HCT116 (cell line): Measurements from ENCODE around the gene TEX13A. TPM values are rescaled to one million over a fixed set of nuclear protein-coding genes. Genes with fewer than 3 reads are reported as not detected.

Experiments used
- ATAC-seq: fragments of 200-7000 bp; cut with Tn5 transposase; 2 replicates; pipeline ENCODE4 v1.9.1; 2020; ENCODE audit warnings: mild to moderate bottlenecking, moderate library complexity
- BruUV-seq: library from RNA; stranded (reverse); fragments of 400-500 nt; replicated peaks from 2 replicates; lab custom pipeline; 2021; lab: Mats Ljungman, UMichigan
- CTCF ChIA-PET: fragments of 300-600 bp; sonication (Branson Sonifier 250); formaldehyde crosslinking; loops from one replicate; lab custom pipeline; 2021; ENCODE audit warnings: antibody characterized with exemption; lab: Charles Lee
- POLR2A ChIA-PET: fragments of 300-600, 350-600 bp; sonication (Branson Sonifier 250); formaldehyde crosslinking; loops from one replicate; lab custom pipeline; 2021; ENCODE audit warnings: antibody characterized with exemption; lab: Charles Lee
- RAD21 ChIA-PET, 2 experiments: fragments of 300-600 bp; sonication (Branson Sonifier 250); formaldehyde crosslinking; loops; one replicate each; lab custom pipeline; 2023; ENCODE audit warnings: low total read pairs in 2 of 2; ENCODE audit not compliant: uncharacterized antibody in 2 of 2, unreplicated experiment in 2 of 2, low non-redundant PET in 1 of 2; lab: Charles Lee
- DNase-seq: peaks from one replicate; pipeline ENCODE4 v3.0.0-alpha.2; 2010; ENCODE audit warnings: low read depth, low spot score
- H2AFZ ChIP-seq: fragments of 200-600 bp; shearing (Covaris generic), sonication (generic); 2 replicates; pipeline ENCODE4 v1.6.1; 2017; ENCODE audit warnings: low read depth, mixed run types, mixed read lengths, antibody characterized with exemption, low read length; ENCODE audit not compliant: poor library complexity, severe bottlenecking
- H3K27ac ChIP-seq: 2 replicates; pipeline ENCODE4 v1.5.1; 2012; ENCODE audit warnings: low read depth, low read length
- H3K27me3 ChIP-seq: fragments of 200-600 bp; sonication (generic); 2 replicates; pipeline ENCODE4 v1.6.1; 2016; ENCODE audit warnings: mixed run types, low read length, mixed read lengths; ENCODE audit not compliant: insufficient read depth
- H3K36me3 ChIP-seq, 2 experiments: fragments of 200-500 bp in 1 of 2; fragments of 200-600 bp in 1 of 2; sonication (Bioruptor generic) in 1 of 2; sonication (generic) in 1 of 2; 2 replicates each; pipeline versions ENCODE4 v1.5.1 to v1.6.1; 2014 to 2016; ENCODE audit warnings: low read length in 2 of 2, inconsistent platforms in 1 of 2, mixed read lengths in 1 of 2, mixed run types in 1 of 2; ENCODE audit not compliant: insufficient read depth in 2 of 2, control insufficient read depth in 1 of 2
- H3K4me1 ChIP-seq, 2 experiments: fragments of 200-600 bp in 1 of 2; sonication (generic) in 1 of 2; 2 replicates each; pipeline versions ENCODE4 v1.5.1 to v1.6.1; 2012 to 2017; ENCODE audit warnings: low read length in 2 of 2, inconsistent platforms in 1 of 2, mild to moderate bottlenecking in 1 of 2, mixed read lengths in 1 of 2, mixed run types in 1 of 2, moderate library complexity in 1 of 2; ENCODE audit not compliant: insufficient read depth in 2 of 2, control insufficient read depth in 1 of 2
- H3K4me2 ChIP-seq: fragments of 200-600 bp; sonication (generic); 2 replicates; pipeline ENCODE4 v1.6.1; 2017; ENCODE audit warnings: mixed run types, low read length, mixed read lengths
- H3K4me3 ChIP-seq, 2 experiments: fragments of 200-600 bp in 1 of 2; sonication (generic) in 1 of 2; replicated peaks in 1 of 2; 2 replicates each; pipeline ENCODE4 v1.5.1; 2011 to 2016; ENCODE audit warnings: low read length in 2 of 2, control low read depth in 1 of 2, low read depth in 1 of 2, mild to moderate bottlenecking in 1 of 2, mixed read lengths in 1 of 2, mixed run types in 1 of 2
- H3K79me2 ChIP-seq: fragments of 200-600 bp; sonication (generic); 2 replicates; pipeline ENCODE4 v1.6.1; 2017; ENCODE audit warnings: mild to moderate bottlenecking, mixed run types, low read length, moderate library complexity, mixed read lengths; ENCODE audit not compliant: insufficient read depth
- H3K9ac ChIP-seq: fragments of 200-600 bp; sonication (generic); 2 replicates; pipeline ENCODE4 v1.6.1; 2016; ENCODE audit warnings: low read length, mixed read lengths
- H3K9me2 ChIP-seq: fragments of 200-600 bp; sonication (generic), shearing (Covaris generic); 2 replicates; pipeline ENCODE4 v1.6.1; 2017; ENCODE audit warnings: mixed run types, mild to moderate bottlenecking, moderate library complexity; ENCODE audit not compliant: insufficient read depth
- H3K9me3 ChIP-seq, 2 experiments: fragments of 200-500 bp in 1 of 2; fragments of 200-600 bp in 1 of 2; sonication (Bioruptor generic) in 1 of 2; sonication (generic) in 1 of 2; 2 replicates each; pipeline ENCODE4 v1.6.1; 2014 to 2017; ENCODE audit warnings: low read length in 2 of 2, mixed read lengths in 2 of 2, inconsistent platforms in 1 of 2, low read depth in 1 of 2, mild to moderate bottlenecking in 1 of 2, mixed run types in 1 of 2, moderate library complexity in 1 of 2; ENCODE audit not compliant: control insufficient read depth in 1 of 2, insufficient read depth in 1 of 2
- H4K20me1 ChIP-seq: fragments of 200-600 bp; sonication (generic), shearing (Covaris generic); 2 replicates; pipeline ENCODE4 v1.6.1; 2017; ENCODE audit warnings: mixed run types, mild to moderate bottlenecking, moderate library complexity; ENCODE audit not compliant: insufficient read depth
- CBX3 ChIP-seq: IDR thresholded peaks from 2 replicates; pipeline ENCODE4 v1.6.1; 2012; ENCODE audit warnings: low read depth
- CEBPB ChIP-seq: IDR thresholded peaks from 2 replicates; pipeline ENCODE4 v1.6.1; 2012; ENCODE audit warnings: low read depth
- EGR1 ChIP-seq: IDR thresholded peaks from 2 replicates; pipeline ENCODE4 v1.6.1; 2012; ENCODE audit warnings: low read depth
- ELF1 ChIP-seq: IDR thresholded peaks from 2 replicates; pipeline ENCODE4 v1.6.1; 2012; ENCODE audit warnings: low read depth, borderline replicate concordance
- EZH2 ChIP-seq: fragments of 200-600 bp; sonication (generic); IDR thresholded peaks from 2 replicates; pipeline ENCODE4 v1.6.1; 2017; ENCODE audit warnings: antibody characterized with exemption, mixed run types
- FOSL1 ChIP-seq: IDR thresholded peaks from 2 replicates; pipeline ENCODE4 v1.6.1; 2012; ENCODE audit warnings: low read depth
- JUND ChIP-seq: IDR thresholded peaks from 2 replicates; pipeline ENCODE4 v1.6.1; 2012
- MAX ChIP-seq: IDR thresholded peaks from 2 replicates; pipeline ENCODE4 v1.6.1; 2012
- POLR2A ChIP-seq: IDR thresholded peaks from 2 replicates; pipeline ENCODE4 v1.7.0; 2011; ENCODE audit warnings: borderline replicate concordance; ENCODE audit not compliant: insufficient read depth, insufficient read length; ENCODE audit errors: extremely low read depth
- RAD21 ChIP-seq: IDR thresholded peaks from 2 replicates; pipeline ENCODE4 v1.6.1; 2012; ENCODE audit warnings: low read depth, mild to moderate bottlenecking
- REST ChIP-seq: IDR thresholded peaks from 2 replicates; pipeline ENCODE4 v1.6.1; 2012; ENCODE audit warnings: low read depth
- SIN3A ChIP-seq: IDR thresholded peaks from 2 replicates; pipeline ENCODE4 v1.6.1; 2012; ENCODE audit warnings: low read depth
- SP1 ChIP-seq: IDR thresholded peaks from 2 replicates; pipeline ENCODE4 v1.6.1; 2012; ENCODE audit warnings: low read depth
- SRF ChIP-seq: IDR thresholded peaks from 2 replicates; pipeline ENCODE4 v1.6.1; 2012; ENCODE audit warnings: low read depth
- TCF7L2 ChIP-seq: IDR thresholded peaks from 2 replicates; pipeline ENCODE4 v1.7.0; 2011; ENCODE audit warnings: borderline replicate concordance, inconsistent platforms; ENCODE audit not compliant: insufficient read depth, insufficient read length; ENCODE audit errors: extremely low read depth
- ZBTB33 ChIP-seq: IDR thresholded peaks from 2 replicates; pipeline ENCODE4 v1.6.1; 2011; ENCODE audit warnings: mild to moderate bottlenecking, low read length, moderate library complexity; ENCODE audit not compliant: insufficient replicate concordance; ENCODE audit errors: extremely low read depth
- ZFX ChIP-seq: fragments of 450-650 bp; IDR thresholded peaks from 2 replicates; pipeline ENCODE4 v1.6.1; 2017
- ZNF274 ChIP-seq: fragments of 200-500 bp; sonication (Bioruptor generic); IDR thresholded peaks from 2 replicates; pipeline ENCODE4 v1.6.1; 2014; ENCODE audit warnings: mild to moderate bottlenecking, low read depth, low read length, inconsistent platforms
- intact Hi-C: fragments of 100-400 bp; cut with micrococcal nuclease; formaldehyde crosslinking; loops from 2 replicates; pipeline ENCODE4 v1.10.0; 2022
- total RNA-seq: library from RNA; stranded (reverse); gene quantifications from one replicate; pipeline ENCODE4 v1.2.1, GENCODE V29; 2021; ENCODE audit not compliant: unreplicated experiment

TEX13A gene
- total RNA-seq, 1 experiment from 2014 or later: not detected

- no TSS peak for BruUV-seq
- Histone ChIP-seq H2AFZ (no peak overlapping the region), H3K9me3 (no peaks in the 10 kb centered on the region), H3K4me3 (no peak overlapping the region), H3K9ac (no peak overlapping the region), H3K4me1 (no peaks in the 10 kb centered on the region), H4K20me1 (no peaks in the 10 kb centered on the region), H3K36me3 (no peaks in the 10 kb centered on the region), H3K4me2 (no peak overlapping the region), H3K79me2 (no peaks in the 10 kb centered on the region), H3K27me3 (no peaks in the 10 kb centered on the region), H3K9me2 (no peaks in the 10 kb centered on the region), H3K27ac (no peak overlapping the region)
- no peak for TF ChIP-seq POLR2A
- no peak for TF ChIP-seq SRF
- TF ChIP-seq ELF1: no peak
- TF ChIP-seq ZNF274: no peak
- no peak for TF ChIP-seq EZH2
- no peak for TF ChIP-seq SP1
- TF ChIP-seq EGR1: no peak
- TF ChIP-seq CBX3: no peak
- no peak for TF ChIP-seq ZBTB33
- TF ChIP-seq FOSL1: no peak
- ChIA-PET CTCF (no interaction called here), POLR2A (no interaction called here), RAD21 (no interaction called here)
- no peak for DNase-seq
- no peak for ATAC-seq
- intact Hi-C loops: no loop called here
Measured at GRCh38 chrX:105229146-105229545, 8.7 kb upstream of the TEX13A start.

GRCh38 chrX:105228602-105229001 is 8.1 kb upstream of the TEX13A start:
- Histone ChIP-seq H3K4me1 (no peaks in the 10 kb centered on the region), H2AFZ (no peak overlapping the region), H3K27ac (no peak overlapping the region), H3K79me2 (no peaks in the 10 kb centered on the region), H3K4me2 (no peak overlapping the region), H3K27me3 (no peaks in the 10 kb centered on the region), H4K20me1 (no peaks in the 10 kb centered on the region), H3K9me3 (no peaks in the 10 kb centered on the region), H3K9me2 (no peaks in the 10 kb centered on the region), H3K4me3 (no peak overlapping the region), H3K9ac (no peak overlapping the region), H3K36me3 (no peaks in the 10 kb centered on the region)
- no TSS peak for BruUV-seq
- intact Hi-C loops: no loop called here
- DNase-seq (no peak), ATAC-seq (no peak)
- RAD21 ChIA-PET: no interaction called here
- POLR2A ChIA-PET: no interaction called here
- CTCF ChIA-PET: no interaction called here
- TF ChIP-seq ZFX (no peak), SRF (no peak), EZH2 (no peak), MAX (no peak), JUND (no peak), SIN3A (no peak), CBX3 (no peak), SP1 (no peak), EGR1 (no peak), REST (no peak), ZNF274 (no peak), FOSL1 (no peak), CEBPB (no peak), TCF7L2 (no peak), RAD21 (no peak)
